ENCODE measurements around the gene MISFA. TPM values are rescaled to one million over a fixed set of nuclear protein-coding genes. Genes with fewer than 3 reads are reported as not detected.
A peak's percentile ranks its signal among the peaks of the same experiment; 100 is the strongest.
"Not testable (repeated sequence)": the region's sequence is repeated elsewhere in the genome, so short reads cannot be mapped to it uniquely, and the experiment has no call there.

The MISFA gene
- total RNA-seq: 3.7 TPM
- long read RNA-seq, partial matches to known transcripts: 0 of 4 reads
- long read RNA-seq, other reads (novel, unspliced or antisense): 4 of 4 reads

- no peak for DNase-seq (ENCODE audit: low spot score)
Measured at GRCh38 chr11:18599739-18600230, at the start of gene MISFA. Gene MISFA (plus strand): TSS chr11:18599789. CDS start chr11:18599929, 140 bp downstream.

- no peak for DNase-seq (ENCODE audit: low spot score)
Measured at GRCh38 chr11:18563090-18563730, 36.4 kb upstream of the MISFA start.

GRCh38 chr11:18564149-18564548 lies 35.4 kb upstream of the MISFA start:
- DNase-seq (ENCODE audit: low spot score): no peak

GRCh38 chr11:18566406-18566805 lies 33.2 kb upstream of the MISFA start:
- DNase-seq (ENCODE audit: low spot score): no peak

- DNase-seq (ENCODE audit: low spot score): no peak
Measured at GRCh38 chr11:18567081-18567480, 32.5 kb upstream of the MISFA start.

GRCh38 chr11:18575361-18575760 lies 24.2 kb upstream of the MISFA start:
- DNase-seq (ENCODE audit: low spot score): no peak

GRCh38 chr11:18578975-18579598 lies 20.5 kb upstream of the MISFA start:
- no peak for DNase-seq (ENCODE audit: low spot score)

- DNase-seq (ENCODE audit: low spot score): no peak
Measured at GRCh38 chr11:18580113-18580766, 19.3 kb upstream of the MISFA start.

- no peak for DNase-seq (ENCODE audit: low spot score)
Measured at GRCh38 chr11:18581825-18582224, 17.8 kb upstream of the MISFA start.

GRCh38 chr11:18588297-18589252 lies 11.0 kb upstream of the MISFA start, which contains the start of gene UEVLD:
Gene UEVLD (minus strand): TSS chr11:18588734. CDS start chr11:18588654, 80 bp downstream.
- DNase-seq (ENCODE audit: low spot score): peak; percentile 95

- DNase-seq (ENCODE audit: low spot score): no peak
Measured at GRCh38 chr11:18590571-18590970, 9.0 kb upstream of the MISFA start.

GRCh38 chr11:18594088-18594487 lies 5.5 kb upstream of the MISFA start:
- DNase-seq (ENCODE audit: low spot score): not testable (repeated sequence)

GRCh38 chr11:18594999-18595749 lies 4.4 kb upstream of the MISFA start:
- no peak for DNase-seq (ENCODE audit: low spot score)

- DNase-seq (ENCODE audit: low spot score): no peak
Measured at GRCh38 chr11:18600915-18601569, 1.5 kb downstream of the MISFA start.

- no peak for DNase-seq (ENCODE audit: low spot score)
Measured at GRCh38 chr11:18608376-18608775, 8.8 kb downstream of the MISFA start.

- no peak for DNase-seq (ENCODE audit: low spot score)
Measured at GRCh38 chr11:18611196-18611595, 11.6 kb downstream of the MISFA start.

- no peak for DNase-seq (ENCODE audit: low spot score)
Measured at GRCh38 chr11:18612394-18612793, 12.8 kb downstream of the MISFA start.

- no peak for DNase-seq (ENCODE audit: low spot score)
Measured at GRCh38 chr11:18614667-18615066, 15.1 kb downstream of the MISFA start.

- DNase-seq (ENCODE audit: low spot score): no peak
Measured at GRCh38 chr11:18615628-18616392, 16.2 kb downstream of the MISFA start.
